ENCODE measurements around the gene ZNF385B.

The ZNF385B gene

GRCh38 chr2:179619947-179620467, 241.4 kb downstream of the ZNF385B start:
- no peak for DNase-seq

GRCh38 chr2:179614121-179614520, 247.3 kb downstream of the ZNF385B start:
- DNase-seq = no peak

- DNase-seq = no peak
These were observed 247.7 kb downstream of the ZNF385B start for GRCh38 chr2:179613701-179614100.

- DNase-seq = no peak
These were observed 248.1 kb downstream of the ZNF385B start for GRCh38 chr2:179613299-179613651.

- DNase-seq = no peak
These were observed 248.7 kb downstream of the ZNF385B start for GRCh38 chr2:179612591-179613298.

DNA sequence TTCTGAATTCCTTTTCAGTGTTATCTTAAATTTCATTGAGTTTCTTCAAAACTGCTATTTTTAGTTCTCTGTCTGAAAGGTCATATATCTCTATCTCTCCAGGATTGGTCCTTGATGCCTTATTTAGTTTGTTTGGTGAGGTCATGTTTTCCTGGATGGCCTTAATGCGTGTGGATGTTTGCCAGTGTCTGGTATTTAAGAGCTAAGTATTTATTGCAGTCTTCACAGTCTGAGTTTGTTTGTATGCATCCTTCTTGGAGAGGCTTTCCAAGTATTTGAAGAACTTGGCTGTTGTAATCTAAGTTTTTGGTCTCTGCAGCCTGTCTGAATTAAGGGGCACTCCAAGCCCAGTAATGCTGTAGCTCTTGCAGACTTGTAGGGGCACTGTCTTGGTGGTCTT, 249.3 kb downstream of the ZNF385B start:
- no peak for DNase-seq

GRCh38 chr2:179606141-179606540, 255.3 kb downstream of the ZNF385B start:
- no peak for DNase-seq

DNA sequence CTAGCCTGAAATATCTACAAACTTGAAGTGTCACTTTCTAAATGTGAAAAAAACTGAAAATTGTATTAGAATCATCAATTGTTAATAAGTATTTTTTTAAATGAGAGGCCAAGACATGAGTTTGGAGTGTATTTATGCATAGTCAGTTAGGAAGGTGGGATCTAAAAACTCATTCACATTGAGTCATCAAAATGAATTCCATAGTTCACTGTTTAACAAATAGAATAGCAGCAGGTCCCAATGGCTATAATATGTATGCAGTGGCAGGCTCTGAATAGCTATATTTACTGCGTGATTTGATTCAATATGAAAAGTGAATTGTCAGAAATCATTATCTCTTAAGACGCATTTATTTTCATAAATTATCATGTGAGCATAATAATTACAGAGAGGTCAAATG, 256.1 kb downstream of the ZNF385B start:
- no peak for DNase-seq

- DNase-seq = no peak
These were observed 256.8 kb downstream of the ZNF385B start for GRCh38 chr2:179604598-179604997.

GRCh38 chr2:179602452-179602851, 259.0 kb downstream of the ZNF385B start:
- no peak for DNase-seq

- no peak for DNase-seq
These were observed 265.4 kb downstream of the ZNF385B start for GRCh38 chr2:179596018-179596417.

DNA sequence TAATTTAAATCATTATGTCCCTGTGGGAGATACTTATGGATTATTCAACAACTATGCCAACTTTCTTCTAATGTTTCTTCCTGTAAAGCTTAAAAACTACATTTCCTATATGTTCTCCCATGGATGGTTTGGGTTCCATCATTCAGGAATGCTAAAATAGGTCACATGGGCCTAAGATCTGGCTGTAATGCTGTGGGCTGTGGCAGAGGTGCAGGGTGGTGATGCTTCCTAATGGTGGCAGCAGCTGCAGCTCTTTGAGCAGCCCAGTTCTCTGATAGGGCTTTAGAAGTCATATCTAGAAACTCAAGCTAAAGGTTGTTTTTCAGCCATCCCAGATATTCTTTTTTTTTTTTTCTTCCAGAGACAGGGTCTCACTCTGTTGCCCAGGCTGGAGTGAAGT, 266.1 kb downstream of the ZNF385B start:
- DNase-seq = no peak

DNA sequence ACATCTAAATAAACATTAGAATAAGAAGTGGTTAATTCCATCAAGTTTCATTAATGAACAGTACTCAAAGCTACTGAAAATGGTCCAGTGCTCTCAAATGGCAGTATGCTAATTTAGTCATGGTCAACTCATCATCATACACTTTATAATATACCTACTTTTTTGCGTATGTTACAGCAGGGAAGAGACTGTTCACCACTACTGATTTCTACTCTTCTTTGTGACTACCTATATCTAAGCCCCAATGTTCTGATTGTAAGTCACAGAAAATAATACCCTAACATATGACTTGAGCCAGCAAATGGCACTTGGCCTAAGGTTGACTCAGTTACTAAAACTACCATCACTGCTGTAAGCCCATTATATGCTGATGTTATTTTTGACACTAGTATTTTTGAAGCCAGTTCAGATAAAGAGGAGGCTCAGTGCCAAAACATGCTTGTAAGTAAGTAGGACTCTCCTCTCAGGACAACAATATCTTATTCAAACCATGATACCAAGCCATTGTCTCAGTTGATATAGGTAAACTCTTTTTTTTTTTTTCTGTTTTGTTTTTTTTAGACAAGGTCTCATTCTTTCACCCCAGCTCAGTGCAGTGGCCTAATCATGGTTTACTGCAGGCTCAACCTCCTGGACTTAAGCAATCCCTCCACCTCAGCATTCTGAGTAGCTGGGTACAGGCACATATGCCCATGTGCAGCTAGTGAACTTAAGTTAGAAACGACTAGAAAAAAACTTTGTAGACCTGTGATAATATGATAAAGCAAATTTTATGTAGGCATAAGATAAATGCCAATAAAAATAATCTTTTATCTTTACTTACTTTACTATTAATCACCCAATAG, 266.9 kb downstream of the ZNF385B start:
- DNase-seq = no peak

DNA sequence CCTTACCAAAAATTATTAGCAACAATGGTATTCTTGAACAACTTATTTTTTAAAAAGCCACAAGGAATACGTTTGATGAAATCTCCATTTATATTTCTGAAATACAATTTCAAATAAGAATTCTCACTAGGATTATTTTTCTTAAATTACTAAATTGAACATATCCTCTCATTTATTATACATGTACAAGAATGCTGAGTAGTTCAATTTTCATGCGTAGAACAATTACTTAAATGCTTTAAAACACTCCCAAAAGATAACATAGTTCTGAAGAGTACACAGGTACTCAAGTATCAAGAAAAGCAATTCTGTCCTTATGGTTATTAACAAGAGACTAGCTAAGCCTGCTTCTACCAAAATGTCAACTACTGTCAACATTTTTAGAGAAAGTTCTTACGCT, 268.1 kb downstream of the ZNF385B start:
- no peak for DNase-seq

GRCh38 chr2:179592167-179592936, 269.1 kb downstream of the ZNF385B start:
- DNase-seq = no peak

DNA sequence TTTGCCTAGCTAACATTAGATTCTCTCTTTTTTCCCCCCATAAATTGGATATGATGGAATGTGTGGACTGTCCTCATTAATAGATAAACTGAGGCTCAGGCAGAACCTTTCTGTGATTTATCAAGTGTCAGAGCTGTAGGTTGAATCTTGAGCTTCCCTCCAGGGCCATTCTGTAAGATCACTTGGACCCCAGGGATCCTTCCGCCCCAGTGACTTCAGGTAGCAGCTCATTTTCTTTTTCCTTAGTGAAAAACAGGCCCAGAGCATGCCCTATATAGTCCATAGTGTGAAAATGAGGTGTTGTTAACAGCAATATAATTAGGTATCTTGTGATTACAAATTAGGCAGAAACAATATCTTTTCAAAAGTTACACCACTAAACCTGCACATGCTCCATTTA, 269.7 kb downstream of the ZNF385B start:
- DNase-seq = no peak

- no peak for DNase-seq
These were observed 272.8 kb downstream of the ZNF385B start for GRCh38 chr2:179588486-179589145.

GRCh38 chr2:179584760-179585159, 276.7 kb downstream of the ZNF385B start:
- DNase-seq = no peak

DNA sequence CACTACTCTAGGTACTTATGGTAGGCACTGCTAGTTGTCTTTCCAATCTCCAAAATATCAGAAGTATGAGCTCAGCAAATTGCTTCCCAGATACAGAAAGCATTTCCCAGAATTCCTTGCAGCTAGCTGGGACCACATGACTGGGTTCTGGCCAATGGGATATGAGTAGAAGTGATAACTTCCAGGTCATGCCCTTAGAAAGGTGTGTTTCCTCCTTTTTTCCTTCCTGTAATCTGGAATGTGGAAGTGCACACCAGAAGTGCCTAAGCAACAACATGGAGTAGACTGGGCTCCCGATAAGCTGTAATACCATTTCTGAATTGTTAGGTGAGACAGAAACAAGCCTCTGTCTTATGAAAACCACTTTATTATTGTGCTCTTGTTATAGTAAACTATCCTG, 279.8 kb downstream of the ZNF385B start:
- no peak for DNase-seq

DNA sequence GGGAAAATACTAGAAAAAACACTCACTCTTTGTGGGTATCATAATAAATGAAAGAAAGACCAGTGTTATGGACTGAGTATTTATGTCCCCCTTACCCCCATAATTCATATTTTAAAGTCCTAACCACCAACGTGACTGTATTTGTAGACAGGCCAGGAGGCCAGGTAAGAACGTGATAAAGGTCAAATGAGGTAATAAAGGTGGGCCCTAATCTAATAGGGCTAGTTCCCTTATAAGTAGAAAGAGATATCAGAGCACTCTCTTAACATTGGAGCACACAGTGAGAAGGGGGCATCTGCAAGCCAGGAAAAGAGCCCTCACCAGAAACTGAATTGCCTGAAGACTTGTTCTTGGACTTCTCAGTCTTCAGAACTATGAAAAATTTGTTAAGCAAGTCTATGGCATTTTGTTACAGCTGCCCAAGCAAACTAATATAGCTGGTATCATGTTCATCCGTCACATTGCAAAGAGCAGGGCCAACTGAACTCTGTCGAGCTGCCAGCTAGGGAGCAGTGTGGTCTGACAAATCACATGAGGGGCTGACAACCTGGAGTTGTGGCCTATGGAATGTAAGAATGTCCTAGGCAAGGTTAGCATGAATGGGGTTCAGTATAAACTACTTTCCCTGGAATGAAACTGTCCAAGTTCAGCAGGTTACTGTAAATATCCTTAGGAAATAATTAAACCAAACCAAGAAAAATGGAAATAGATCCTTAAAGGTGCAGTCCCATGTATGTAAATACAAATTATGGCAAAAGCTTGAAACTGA, 280.9 kb downstream of the ZNF385B start:
- DNase-seq = no peak

GRCh38 chr2:179579800-179580199, 281.6 kb downstream of the ZNF385B start:
- DNase-seq = no peak
